Keratinocyte (primary cell): ENCODE results near the gene ABO.

Experiments used
- EZH2 ChIP-seq: IDR thresholded peaks from one replicate; pipeline ENCODE4 v1.6.1; 2012; ENCODE audit warnings: inconsistent platforms, mild to moderate bottlenecking, low read length, moderate library complexity
- TF ChIP-seq, protein P1 (sequence below), 3 experiments: IDR thresholded peaks in 1 of 3; conservative IDR thresholded peaks in 1 of 3; optimal IDR thresholded peaks in 1 of 3; 2 replicates in 2 of 3; 3 replicates in 1 of 3; pipeline versions ENCODE3 to v1.5.1; 2011; ENCODE audit warnings: low read length in 3 of 3, mild to moderate bottlenecking in 3 of 3, moderate library complexity in 2 of 3, control low read depth in 1 of 3, inconsistent platforms in 1 of 3; ENCODE audit not compliant: insufficient read depth in 2 of 3; ENCODE audit errors: extremely low read depth in 1 of 3

GRCh38 chr9:133274236-133275104 lies 531 bp downstream of the ABO start:
- TF ChIP-seq, protein P1, sequence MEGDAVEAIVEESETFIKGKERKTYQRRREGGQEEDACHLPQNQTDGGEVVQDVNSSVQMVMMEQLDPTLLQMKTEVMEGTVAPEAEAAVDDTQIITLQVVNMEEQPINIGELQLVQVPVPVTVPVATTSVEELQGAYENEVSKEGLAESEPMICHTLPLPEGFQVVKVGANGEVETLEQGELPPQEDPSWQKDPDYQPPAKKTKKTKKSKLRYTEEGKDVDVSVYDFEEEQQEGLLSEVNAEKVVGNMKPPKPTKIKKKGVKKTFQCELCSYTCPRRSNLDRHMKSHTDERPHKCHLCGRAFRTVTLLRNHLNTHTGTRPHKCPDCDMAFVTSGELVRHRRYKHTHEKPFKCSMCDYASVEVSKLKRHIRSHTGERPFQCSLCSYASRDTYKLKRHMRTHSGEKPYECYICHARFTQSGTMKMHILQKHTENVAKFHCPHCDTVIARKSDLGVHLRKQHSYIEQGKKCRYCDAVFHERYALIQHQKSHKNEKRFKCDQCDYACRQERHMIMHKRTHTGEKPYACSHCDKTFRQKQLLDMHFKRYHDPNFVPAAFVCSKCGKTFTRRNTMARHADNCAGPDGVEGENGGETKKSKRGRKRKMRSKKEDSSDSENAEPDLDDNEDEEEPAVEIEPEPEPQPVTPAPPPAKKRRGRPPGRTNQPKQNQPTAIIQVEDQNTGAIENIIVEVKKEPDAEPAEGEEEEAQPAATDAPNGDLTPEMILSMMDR (optimal IDR thresholded peaks at IDR 0.05 in 1 of 3, IDR thresholded peaks at IDR 0.05 in 1 of 3, conservative IDR thresholded peaks at IDR 0.05 in 1 of 3; ENCODE audit: extremely low read depth in 1 of 3, insufficient read depth in 2 of 3, low read length in 3 of 3), result no peak
- no peak for TF ChIP-seq EZH2
